Mesendoderm (in vitro differentiated cells): ENCODE measurements around the gene IL1RL1.
A peak's percentile ranks its signal among the peaks of the same experiment; 100 is the strongest.
"Not testable (repeated sequence)": the region's sequence is repeated elsewhere in the genome, so short reads cannot be mapped to it uniquely, and the experiment has no call there.

Experiments used
- DNase-seq: peaks from one replicate; pipeline ENCODE4 v3.0.0; 2013
- H2AK5ac ChIP-seq: 2 replicates; pipeline ENCODE4 v1.6.1; 2013; ENCODE audit warnings: low read length, inconsistent platforms
- H2BK120ac ChIP-seq: 2 replicates; pipeline ENCODE4 v1.6.1; 2013; ENCODE audit warnings: low read depth, mild to moderate bottlenecking, low read length, moderate library complexity, mixed read lengths
- H2BK15ac ChIP-seq: replicated peaks from 2 replicates; pipeline ENCODE4 v1.6.1; 2013; ENCODE audit warnings: low read depth, mild to moderate bottlenecking, moderate library complexity
- H2BK5ac ChIP-seq: 2 replicates; pipeline ENCODE4 v1.6.1; 2013; ENCODE audit warnings: low read length, inconsistent platforms
- H3K18ac ChIP-seq: 2 replicates; pipeline ENCODE4 v1.6.1; 2013; ENCODE audit warnings: mild to moderate bottlenecking, low read length, mixed read lengths
- H3K23ac ChIP-seq: one replicate; pipeline ENCODE4 v1.6.1; 2013; ENCODE audit warnings: low read length
- H3K27ac ChIP-seq: 2 replicates; pipeline ENCODE4 v1.5.1; 2013; ENCODE audit warnings: low read depth, mild to moderate bottlenecking, inconsistent platforms, low read length, moderate library complexity
- H3K27me3 ChIP-seq: 2 replicates; pipeline ENCODE4 v1.6.1; 2013; ENCODE audit warnings: low read length, control low read depth, mild to moderate bottlenecking, inconsistent platforms; ENCODE audit not compliant: insufficient read depth, poor library complexity
- H3K36me3 ChIP-seq: 2 replicates; pipeline ENCODE4 v1.6.1; 2013; ENCODE audit warnings: low read length, inconsistent platforms; ENCODE audit not compliant: control insufficient read depth, insufficient read depth
- H3K4ac ChIP-seq: one replicate; pipeline ENCODE4 v1.6.1; 2013; ENCODE audit warnings: low read depth, mild to moderate bottlenecking, low read length, moderate library complexity
- H3K4me1 ChIP-seq: 2 replicates; pipeline ENCODE4 v1.6.1; 2013; ENCODE audit warnings: low read depth, low read length, inconsistent platforms; ENCODE audit not compliant: control insufficient read depth
- H3K4me2 ChIP-seq: 2 replicates; pipeline ENCODE4 v1.6.1; 2013; ENCODE audit warnings: low read length
- H3K4me3 ChIP-seq: 2 replicates; pipeline ENCODE4 v1.5.1; 2013; ENCODE audit warnings: mild to moderate bottlenecking, low read length
- H3K56ac ChIP-seq: one replicate; pipeline ENCODE4 v1.6.1; 2013; ENCODE audit warnings: low read length
- H3K79me1 ChIP-seq: 2 replicates; pipeline ENCODE4 v1.6.1; 2013; ENCODE audit warnings: low read length, inconsistent platforms
- H3K79me2 ChIP-seq: 2 replicates; pipeline ENCODE4 v1.6.1; 2013; ENCODE audit warnings: mild to moderate bottlenecking, low read length; ENCODE audit not compliant: control insufficient read depth, insufficient read depth
- H3K9ac ChIP-seq: 2 replicates; pipeline ENCODE4 v1.6.1; 2013; ENCODE audit warnings: low read length, inconsistent platforms
- H4K5ac ChIP-seq: one replicate; pipeline ENCODE4 v1.6.1; 2013; ENCODE audit warnings: low read length
- H4K8ac ChIP-seq: one replicate; pipeline ENCODE4 v1.6.1; 2013; ENCODE audit warnings: low read depth, mild to moderate bottlenecking, control low read depth, low read length, moderate library complexity
- WGBS: extraction: QIAGEN DNeasy Blood & Tissue Kit; methylation state at CpG from one replicate; pipeline ENCODE4 v1.1.7; 2013; ENCODE audit warnings: low lambda C conversion rate, missing lambda C conversion rate; ENCODE audit not compliant: insufficient coverage; ENCODE audit errors: extremely low coverage; 5-methylcytosine and 5-hydroxymethylcytosine counted together

The IL1RL1 gene

GRCh38 chr2:102313950-102314349, 2.6 kb downstream of the IL1RL1 start:
- Histone ChIP-seq H3K79me2 (no peaks in the 10 kb centered on the region), H4K5ac (no peak overlapping the region), H3K56ac (no peak overlapping the region), H2BK15ac (no peak overlapping the region), H3K4me2 (no peak overlapping the region), H3K27me3 (no peaks in the 10 kb centered on the region), H3K23ac (no peak overlapping the region), H2AK5ac (no peak overlapping the region), H3K18ac (no peak overlapping the region), H3K9ac (no peak overlapping the region), H2BK120ac (no peak overlapping the region), H3K4me1 (peaks cover 2% of the 10 kb centered on the region), H3K79me1 (no peaks in the 10 kb centered on the region), H3K27ac (no peak overlapping the region), H3K4ac (no peak overlapping the region), H2BK5ac (no peak overlapping the region), H3K36me3 (no peaks in the 10 kb centered on the region), H3K4me3 (no peak overlapping the region), H4K8ac (no peak overlapping the region)
- WGBS = no CpG with 5 or more reads among the region's 3 CpGs
- no peak for DNase-seq

GRCh38 chr2:102315921-102316320, 4.6 kb downstream of the IL1RL1 start:
- no peak overlapping the region for H2BK15ac ChIP-seq
- no peak overlapping the region for H3K4me3 ChIP-seq
- no peak overlapping the region for H4K8ac ChIP-seq
- no peaks in the 10 kb centered on the region for H3K27me3 ChIP-seq
- H2BK120ac ChIP-seq = no peak overlapping the region
- no peak overlapping the region for H3K9ac ChIP-seq
- H2BK5ac ChIP-seq = no peak overlapping the region
- H3K36me3 ChIP-seq = no peaks in the 10 kb centered on the region
- H3K4me1 ChIP-seq = no peaks in the 10 kb centered on the region
- H3K4me2 ChIP-seq = no peak overlapping the region
- DNase-seq = no peak
- H3K56ac ChIP-seq = no peak overlapping the region
- no peak overlapping the region for H3K18ac ChIP-seq
- H4K5ac ChIP-seq = no peak overlapping the region
- no peaks in the 10 kb centered on the region for H3K79me2 ChIP-seq
- H3K27ac ChIP-seq = no peak overlapping the region
- WGBS = no CpG with 5 or more reads among the region's 2 CpGs
- no peak overlapping the region for H2AK5ac ChIP-seq
- H3K4ac ChIP-seq = no peak overlapping the region
- H3K23ac ChIP-seq = no peak overlapping the region
- no peaks in the 10 kb centered on the region for H3K79me1 ChIP-seq

DNA sequence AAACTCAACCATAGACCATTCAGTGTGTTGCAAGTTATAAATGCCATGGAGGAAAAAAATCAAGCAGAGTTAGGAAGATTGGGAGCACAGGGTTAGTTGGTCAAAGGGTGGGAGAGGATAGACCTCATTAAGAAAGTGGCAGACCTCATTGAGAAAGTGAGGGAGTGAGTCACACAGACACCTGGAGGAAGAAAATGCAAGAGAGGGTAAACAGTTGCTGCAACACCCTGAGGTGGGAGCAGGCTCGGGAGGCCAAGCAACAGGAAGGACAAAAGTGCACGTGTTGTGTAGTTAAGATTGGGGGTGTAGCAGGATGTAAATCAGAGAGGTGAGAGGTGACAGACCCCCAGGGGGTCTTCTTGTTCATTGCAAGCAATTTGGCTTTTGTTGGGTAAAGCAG, 6.4 kb downstream of the IL1RL1 start:
- Histone ChIP-seq H3K23ac (no peak overlapping the region), H3K4me2 (no peak overlapping the region), H2BK120ac (no peak overlapping the region), H4K5ac (no peak overlapping the region), H3K79me1 (no peaks in the 10 kb centered on the region), H2BK15ac (no peak overlapping the region), H3K56ac (no peak overlapping the region), H3K36me3 (no peaks in the 10 kb centered on the region), H2AK5ac (no peak overlapping the region), H3K4ac (no peak overlapping the region), H4K8ac (no peak overlapping the region), H3K18ac (no peak overlapping the region), H3K27ac (no peak overlapping the region), H3K27me3 (no peaks in the 10 kb centered on the region), H3K4me3 (no peak overlapping the region), H2BK5ac (no peak overlapping the region), H3K9ac (no peak overlapping the region), H3K4me1 (no peaks in the 10 kb centered on the region), H3K79me2 (no peaks in the 10 kb centered on the region)
- DNase-seq = no peak
- no CpG with 5 or more reads among the region's 2 CpGs for WGBS

DNA sequence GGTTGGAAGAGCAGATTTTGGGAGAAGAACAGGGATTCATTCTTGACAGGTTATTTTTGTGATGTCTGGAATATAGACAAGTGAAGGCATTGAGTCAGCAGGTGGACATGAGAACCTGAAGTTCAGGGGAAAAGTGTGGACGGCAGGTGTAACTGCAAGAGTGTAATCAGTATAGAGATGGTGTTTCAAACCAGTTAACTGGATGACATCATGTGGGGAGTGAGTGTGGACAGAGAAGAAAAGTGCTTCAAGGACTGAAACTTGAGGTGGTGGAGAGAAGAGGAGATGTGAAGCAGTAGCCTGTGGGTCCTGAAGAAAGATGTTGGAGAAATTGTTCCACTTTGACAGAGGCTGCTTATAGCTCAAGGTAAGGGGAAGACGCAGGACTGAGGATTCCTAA, 7.1 kb downstream of the IL1RL1 start:
- Histone ChIP-seq H4K5ac (no peak overlapping the region), H3K56ac (no peak overlapping the region), H3K79me2 (no peaks in the 10 kb centered on the region), H2BK15ac (no peak overlapping the region), H3K4me2 (no peak overlapping the region), H3K9ac (no peak overlapping the region), H4K8ac (no peak overlapping the region), H2AK5ac (no peak overlapping the region), H3K4me3 (no peak overlapping the region), H2BK120ac (no peak overlapping the region), H3K27me3 (no peaks in the 10 kb centered on the region), H3K18ac (no peak overlapping the region), H3K36me3 (no peaks in the 10 kb centered on the region), H2BK5ac (no peak overlapping the region), H3K4ac (no peak overlapping the region), H3K79me1 (no peaks in the 10 kb centered on the region), H3K4me1 (no peaks in the 10 kb centered on the region), H3K23ac (no peak overlapping the region), H3K27ac (no peak overlapping the region)
- WGBS = no CpG with 5 or more reads among the region's 2 CpGs
- DNase-seq = no peak

GRCh38 chr2:102321941-102322719, 10.8 kb downstream of the IL1RL1 start:
- no CpG with 5 or more reads among the region's 6 CpGs for WGBS
- no peak overlapping the region for H3K4ac ChIP-seq
- H3K18ac ChIP-seq = no peak overlapping the region
- H3K79me1 ChIP-seq = no peaks in the 10 kb centered on the region
- peak; percentile 16 for DNase-seq
- no peak overlapping the region for H3K4me3 ChIP-seq
- no peaks in the 10 kb centered on the region for H3K4me1 ChIP-seq
- H3K36me3 ChIP-seq = no peaks in the 10 kb centered on the region
- no peak overlapping the region for H3K9ac ChIP-seq
- H2BK120ac ChIP-seq = no peak overlapping the region
- H2AK5ac ChIP-seq = no peak overlapping the region
- no peak overlapping the region for H3K56ac ChIP-seq
- H4K8ac ChIP-seq = no peak overlapping the region
- no peak overlapping the region for H3K27ac ChIP-seq
- H2BK15ac ChIP-seq = no peak overlapping the region
- H3K4me2 ChIP-seq = no peak overlapping the region
- H3K23ac ChIP-seq = no peak overlapping the region
- H3K79me2 ChIP-seq = no peaks in the 10 kb centered on the region
- H2BK5ac ChIP-seq = no peak overlapping the region
- no peak overlapping the region for H4K5ac ChIP-seq
- no peaks in the 10 kb centered on the region for H3K27me3 ChIP-seq

GRCh38 chr2:102324914-102325313, 13.6 kb downstream of the IL1RL1 start:
- not testable (repeated sequence) for H2BK15ac ChIP-seq, H3K79me1 ChIP-seq, H4K5ac ChIP-seq, H3K4ac ChIP-seq, H3K4me2 ChIP-seq, H3K56ac ChIP-seq, H3K18ac ChIP-seq, H3K36me3 ChIP-seq, DNase-seq, H3K27ac ChIP-seq, H3K9ac ChIP-seq, H3K23ac ChIP-seq, H3K4me3 ChIP-seq, H3K79me2 ChIP-seq, H4K8ac ChIP-seq, H2BK5ac ChIP-seq, H3K27me3 ChIP-seq, H2BK120ac ChIP-seq, H3K4me1 ChIP-seq, H2AK5ac ChIP-seq
- WGBS = no CpG with 5 or more reads among the region's 5 CpGs
